Hepatocyte (in vitro differentiated cells): ENCODE results near the gene ZFAND2A. TPM values are rescaled to one million over a fixed set of nuclear protein-coding genes. Genes with fewer than 3 reads are reported as not detected.
"Not testable (repeated sequence)": the region's sequence is repeated elsewhere in the genome, so short reads cannot be mapped to it uniquely, and the experiment has no call there.

Source experiments
- DNase-seq: peaks from one replicate; pipeline ENCODE4 v3.0.0-alpha.2; 2016; ENCODE audit warnings: low spot score
- H2AFZ ChIP-seq: fragments of 200-600 bp; sonication (generic); 2 replicates; pipeline ENCODE4 v1.6.0; 2016; ENCODE audit warnings: antibody characterized with exemption, mild to moderate bottlenecking
- H3K27ac ChIP-seq: fragments of 200-600 bp; sonication (generic); 2 replicates; pipeline ENCODE4 v1.5.1; 2016; ENCODE audit warnings: mild to moderate bottlenecking
- H3K27me3 ChIP-seq: fragments of 200-600 bp; sonication (generic); 2 replicates; pipeline ENCODE4 v1.6.1; 2016
- H3K36me3 ChIP-seq: fragments of 200-600 bp; sonication (generic); replicated peaks from 2 replicates; pipeline ENCODE4 v1.5.1; 2016; ENCODE audit warnings: low read depth; ENCODE audit not compliant: insufficient read depth
- H3K4me1 ChIP-seq: fragments of 200-600 bp; sonication (generic); 2 replicates; pipeline ENCODE4 v1.5.1; 2016; ENCODE audit warnings: mild to moderate bottlenecking, moderate library complexity; ENCODE audit not compliant: insufficient read depth
- H3K4me2 ChIP-seq: fragments of 200-600 bp; sonication (generic); 2 replicates; pipeline ENCODE4 v1.6.0; 2016
- H3K4me3 ChIP-seq: fragments of 200-600 bp; sonication (generic); 2 replicates; pipeline ENCODE4 v1.5.1; 2016; ENCODE audit warnings: mild to moderate bottlenecking
- H3K79me2 ChIP-seq: fragments of 200-600 bp; sonication (generic); 2 replicates; pipeline ENCODE4 v1.6.0; 2017; ENCODE audit warnings: mild to moderate bottlenecking
- H3K9me2 ChIP-seq: fragments of 200-600 bp; sonication (generic); replicated peaks from 2 replicates; pipeline ENCODE4 v1.6.0; 2017; ENCODE audit warnings: mild to moderate bottlenecking; ENCODE audit not compliant: insufficient read depth
- H3K9me3 ChIP-seq: fragments of 200-600 bp; sonication (generic); 2 replicates; pipeline ENCODE4 v1.5.1; 2016; ENCODE audit warnings: low read depth, mild to moderate bottlenecking
- H4K20me1 ChIP-seq: fragments of 200-600 bp; sonication (generic); 2 replicates; pipeline ENCODE4 v1.6.0; 2016; ENCODE audit warnings: mild to moderate bottlenecking; ENCODE audit not compliant: insufficient read depth, poor library complexity, severe bottlenecking
- EZH2 ChIP-seq: fragments of 200-600 bp; sonication (generic); IDR thresholded peaks from 2 replicates; pipeline ENCODE4 v1.6.1; 2016; ENCODE audit warnings: antibody characterized with exemption, mild to moderate bottlenecking, borderline replicate concordance
- EZH2phosphoT487 ChIP-seq: fragments of 200-600 bp; sonication (generic); IDR thresholded peaks from one replicate; pipeline ENCODE4 v1.6.1; 2018; ENCODE audit warnings: antibody characterized with exemption, mild to moderate bottlenecking, low read depth, moderate library complexity; ENCODE audit not compliant: unreplicated experiment, severe bottlenecking
- WGBS: methylation state at CpG from one replicate; pipeline ENCODE4 v1.1.6; 2016; ENCODE audit warnings: low lambda C conversion rate; ENCODE audit errors: missing lambda C conversion rate; 5-methylcytosine and 5-hydroxymethylcytosine counted together
- polyA plus RNA-seq: library from polyadenylated mRNA; unstranded; fragments of >200 nt; fragmentation: Nextera tagmentation; extraction: Ambion mirVana; gene quantifications from 2 replicates; pipeline ENCODE4 v1.2.1, GENCODE V29; 2016
- total RNA-seq: library from RNA; depleted of rRNA; stranded (reverse); fragments of >200 nt; gene quantifications from 2 replicates; pipeline ENCODE4 v1.2.3, GENCODE V29; 2014
- TF ChIP-seq, protein P1 (sequence below): fragments of 200-600 bp; sonication (generic); IDR thresholded peaks from 2 replicates; pipeline ENCODE4 v1.5.1; 2016; ENCODE audit warnings: antibody characterized with exemption, mild to moderate bottlenecking; ENCODE audit not compliant: poor library complexity

Gene ZFAND2A
- total and polyA plus RNA-seq, 2 experiments from 2014 or later = 35.4 to 54.3 TPM

DNA sequence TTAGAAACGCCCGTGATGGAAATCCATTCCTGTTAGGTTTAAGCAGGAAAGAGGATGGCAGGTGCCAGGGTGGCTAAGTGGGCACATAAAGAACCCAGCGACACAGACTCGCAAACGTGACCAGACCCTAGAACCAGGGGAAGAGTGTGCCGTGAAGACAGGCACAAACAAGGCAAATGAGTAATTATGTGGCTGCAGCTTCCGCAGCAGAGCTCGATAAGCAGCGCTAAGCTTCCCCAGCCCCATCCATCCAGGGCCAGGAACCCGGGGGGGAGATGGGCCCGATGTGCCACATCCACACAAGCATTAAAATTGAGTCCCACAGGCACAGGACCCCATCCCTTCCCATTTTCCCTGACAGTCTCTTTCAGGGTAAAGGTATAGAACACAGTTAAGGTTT lies 14.0 kb upstream of the ZFAND2A start:
- Histone ChIP-seq H3K36me3 (no peaks in the 10 kb centered on the region), H3K27ac (no peak overlapping the region), H3K27me3 (no peaks in the 10 kb centered on the region), H3K79me2 (no peaks in the 10 kb centered on the region), H3K4me1 (no peaks in the 10 kb centered on the region), H3K4me2 (no peak overlapping the region), H2AFZ (no peak overlapping the region), H4K20me1 (no peaks in the 10 kb centered on the region), H3K4me3 (no peak overlapping the region), H3K9me3 (no peaks in the 10 kb centered on the region), H3K9me2 (no peaks in the 10 kb centered on the region)
- TF ChIP-seq EZH2 (no peak), EZH2phosphoT487 (no peak)
- TF ChIP-seq, protein P1, sequence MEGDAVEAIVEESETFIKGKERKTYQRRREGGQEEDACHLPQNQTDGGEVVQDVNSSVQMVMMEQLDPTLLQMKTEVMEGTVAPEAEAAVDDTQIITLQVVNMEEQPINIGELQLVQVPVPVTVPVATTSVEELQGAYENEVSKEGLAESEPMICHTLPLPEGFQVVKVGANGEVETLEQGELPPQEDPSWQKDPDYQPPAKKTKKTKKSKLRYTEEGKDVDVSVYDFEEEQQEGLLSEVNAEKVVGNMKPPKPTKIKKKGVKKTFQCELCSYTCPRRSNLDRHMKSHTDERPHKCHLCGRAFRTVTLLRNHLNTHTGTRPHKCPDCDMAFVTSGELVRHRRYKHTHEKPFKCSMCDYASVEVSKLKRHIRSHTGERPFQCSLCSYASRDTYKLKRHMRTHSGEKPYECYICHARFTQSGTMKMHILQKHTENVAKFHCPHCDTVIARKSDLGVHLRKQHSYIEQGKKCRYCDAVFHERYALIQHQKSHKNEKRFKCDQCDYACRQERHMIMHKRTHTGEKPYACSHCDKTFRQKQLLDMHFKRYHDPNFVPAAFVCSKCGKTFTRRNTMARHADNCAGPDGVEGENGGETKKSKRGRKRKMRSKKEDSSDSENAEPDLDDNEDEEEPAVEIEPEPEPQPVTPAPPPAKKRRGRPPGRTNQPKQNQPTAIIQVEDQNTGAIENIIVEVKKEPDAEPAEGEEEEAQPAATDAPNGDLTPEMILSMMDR = no peak
- WGBS = 93% methylated on average over 11 of the region's 11 CpGs
- no peak for DNase-seq

DNA sequence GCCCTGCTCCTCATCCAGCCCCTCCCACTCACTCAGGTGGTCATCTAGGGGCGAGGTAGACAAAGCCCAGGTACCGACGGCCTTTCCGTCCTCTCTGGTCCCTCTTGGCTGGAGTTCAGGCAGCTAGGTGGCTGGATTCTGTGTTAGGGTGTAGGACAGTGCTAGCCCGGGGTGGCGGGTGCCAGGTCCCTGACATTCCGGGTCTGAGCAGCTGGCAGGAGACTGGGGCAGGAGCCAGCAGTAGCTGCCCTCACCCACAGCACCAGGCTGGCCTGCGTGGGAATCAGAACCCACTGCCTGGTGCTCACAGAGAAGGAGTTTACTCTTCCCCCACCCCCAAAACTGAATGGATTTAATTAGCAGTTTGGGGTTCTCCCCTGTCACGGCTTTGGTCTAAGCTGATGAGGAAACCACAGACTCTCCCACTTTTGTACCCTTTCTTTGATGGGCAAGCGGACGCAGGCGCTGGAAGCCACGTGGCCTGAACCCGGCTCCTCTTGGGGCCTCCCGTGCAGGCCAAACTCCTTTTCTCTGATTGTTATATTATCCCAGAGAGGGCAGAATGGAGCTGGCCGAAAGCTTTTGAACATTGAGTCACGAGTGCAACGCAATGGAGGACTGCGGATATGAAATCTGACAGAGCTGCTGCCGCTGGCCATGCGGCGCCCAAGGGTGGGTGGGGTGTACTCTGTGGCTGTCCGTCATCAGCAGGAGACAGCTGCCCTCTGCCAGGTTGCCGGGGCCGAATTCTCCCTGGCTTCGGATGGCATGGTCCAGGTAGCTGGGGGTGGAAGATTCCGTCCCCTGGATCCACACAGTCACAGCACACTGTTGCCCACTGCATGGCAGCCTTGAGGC lies 12.9 kb upstream of the ZFAND2A start:
- Histone ChIP-seq H4K20me1 (no peaks in the 10 kb centered on the region), H3K4me2 (no peak overlapping the region), H2AFZ (no peak overlapping the region), H3K79me2 (no peaks in the 10 kb centered on the region), H3K4me3 (no peak overlapping the region), H3K27me3 (no peaks in the 10 kb centered on the region), H3K4me1 (no peaks in the 10 kb centered on the region), H3K36me3 (no peaks in the 10 kb centered on the region), H3K9me3 (no peaks in the 10 kb centered on the region), H3K9me2 (no peaks in the 10 kb centered on the region), H3K27ac (no peak overlapping the region)
- no peak for DNase-seq
- TF ChIP-seq, protein P1 = no peak
- TF ChIP-seq EZH2 (no peak), EZH2phosphoT487 (no peak)
- 90% methylated on average over 27 of the region's 27 CpGs for WGBS

DNA sequence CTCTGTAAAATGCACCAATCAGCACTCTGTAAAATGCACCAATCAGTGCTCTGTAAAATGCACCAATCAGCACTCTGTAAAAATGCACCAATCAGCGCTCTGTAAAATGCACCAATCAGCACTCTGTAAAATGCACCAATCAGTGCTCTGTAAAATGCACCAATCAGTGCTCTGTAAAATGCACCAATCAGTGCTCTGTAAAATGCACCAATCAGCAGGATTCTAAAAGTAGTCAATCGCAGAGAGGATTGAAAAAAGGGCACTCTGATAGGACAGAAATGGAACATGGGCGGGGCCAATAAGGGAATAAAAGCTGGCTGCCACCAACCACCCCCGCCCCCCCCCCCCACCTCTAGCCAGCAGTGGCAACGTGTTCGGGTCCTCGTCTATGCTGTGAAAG lies 11.5 kb upstream of the ZFAND2A start:
- DNase-seq, H3K79me2 ChIP-seq, H3K4me1 ChIP-seq, H3K36me3 ChIP-seq, H3K4me3 ChIP-seq, H3K27ac ChIP-seq, H2AFZ ChIP-seq, H3K9me2 ChIP-seq, H4K20me1 ChIP-seq, H3K9me3 ChIP-seq, H3K4me2 ChIP-seq, H3K27me3 ChIP-seq: not testable (repeated sequence)
- WGBS = 81% methylated on average over 6 of the region's 7 CpGs

DNA sequence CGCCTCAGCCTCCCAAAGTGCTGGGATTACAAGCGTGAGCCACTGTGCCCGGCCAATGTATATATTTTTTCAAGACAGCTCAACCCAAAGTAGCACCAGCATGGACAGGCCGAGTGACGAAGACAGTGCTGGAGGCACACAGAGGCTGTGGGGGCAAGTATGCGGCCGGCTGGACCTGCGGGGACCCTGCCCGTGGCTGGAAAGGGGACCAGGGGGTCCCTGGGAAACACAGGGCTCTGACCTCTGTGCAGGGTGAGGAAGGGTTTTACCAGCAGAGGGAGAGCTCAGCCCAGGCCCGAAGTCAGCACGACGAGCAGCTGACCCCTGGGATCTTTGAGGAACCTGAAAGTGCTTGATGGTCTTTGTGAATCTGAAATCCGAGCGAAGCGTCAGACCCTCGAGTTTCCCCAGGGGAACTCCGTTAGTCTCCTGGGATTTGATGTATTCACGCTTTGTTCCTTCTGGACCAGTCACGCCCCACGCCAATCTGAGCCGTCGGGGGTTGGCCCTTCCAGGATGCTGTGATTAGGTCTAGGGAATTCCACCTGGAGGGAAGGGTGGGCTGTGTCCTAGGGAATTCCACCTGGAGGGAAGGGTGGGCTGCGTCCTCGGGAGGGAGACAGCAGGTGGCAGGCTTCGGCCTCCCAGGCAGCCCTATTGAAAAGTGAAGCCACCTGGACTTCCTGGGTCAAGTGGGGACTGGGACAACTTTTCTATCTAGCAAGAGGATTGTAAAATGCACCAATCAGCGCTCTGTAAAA lies 10.9 kb upstream of the ZFAND2A start:
- Histone ChIP-seq H3K9me2 (no peaks in the 10 kb centered on the region), H3K4me1 (no peaks in the 10 kb centered on the region), H3K36me3 (no peaks in the 10 kb centered on the region), H3K79me2 (no peaks in the 10 kb centered on the region), H4K20me1 (no peaks in the 10 kb centered on the region), H3K27ac (no peak overlapping the region), H2AFZ (no peak overlapping the region), H3K9me3 (no peaks in the 10 kb centered on the region), H3K4me3 (no peak overlapping the region), H3K27me3 (no peaks in the 10 kb centered on the region), H3K4me2 (no peak overlapping the region)
- DNase-seq = no peak
- TF ChIP-seq, protein P1 = no peak
- TF ChIP-seq EZH2phosphoT487 (no peak), EZH2 (no peak)
- 75% methylated on average over 26 of the region's 26 CpGs for WGBS
